ENCODE measurements around the gene NPHP1.
"Not testable (repeated sequence)": the region's sequence is repeated elsewhere in the genome, so short reads cannot be mapped to it uniquely, and the experiment has no call there.

NPHP1 gene

GRCh38 chr2:110101901-110102803, 102.7 kb downstream of the NPHP1 start:
- DNase-seq, result no peak

- DNase-seq, result peak; percentile 70
These were observed 103.5 kb downstream of the NPHP1 start for GRCh38 chr2:110101280-110101844.

DNA sequence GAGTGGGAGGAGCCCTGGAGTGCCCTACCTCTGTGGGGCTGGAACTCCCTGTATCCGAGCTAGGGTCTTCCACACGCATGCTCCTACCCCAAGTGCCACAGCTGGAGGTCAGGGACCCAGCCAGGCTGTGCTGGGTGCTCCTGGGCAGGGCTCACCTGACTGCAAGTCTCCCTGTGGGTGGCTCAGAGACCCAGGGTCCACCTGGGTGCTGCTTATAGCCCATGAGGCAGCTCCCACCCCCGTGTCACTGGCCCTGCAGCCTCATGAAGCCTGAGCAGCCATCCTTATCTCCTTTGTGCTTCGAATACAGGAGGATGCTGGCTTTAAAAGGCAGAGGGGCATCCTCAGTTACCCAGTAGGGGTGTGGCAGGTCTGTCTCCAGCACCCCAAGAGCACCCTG, 103.9 kb downstream of the NPHP1 start:
- not testable (repeated sequence) for DNase-seq

DNA sequence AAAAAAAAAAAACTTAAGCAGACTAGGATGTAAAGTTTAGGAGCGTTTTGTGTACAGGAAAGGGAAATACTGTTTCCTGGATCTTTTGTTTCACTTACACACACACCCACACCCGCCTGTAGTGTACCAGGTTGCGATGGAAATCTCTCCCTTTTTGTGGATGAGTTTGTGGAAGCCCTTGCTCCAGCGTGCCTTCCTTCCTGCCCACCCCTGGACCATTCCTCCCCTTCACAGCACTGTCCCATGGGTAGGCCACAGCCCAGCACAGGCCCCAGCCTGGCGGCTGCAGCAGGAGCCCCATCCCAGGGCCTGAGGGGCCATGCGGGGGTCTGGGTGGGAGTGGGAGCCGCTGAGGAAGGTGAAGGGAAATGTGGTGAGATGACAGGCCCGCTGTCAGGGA, 104.3 kb downstream of the NPHP1 start:
- DNase-seq, result no peak

DNA sequence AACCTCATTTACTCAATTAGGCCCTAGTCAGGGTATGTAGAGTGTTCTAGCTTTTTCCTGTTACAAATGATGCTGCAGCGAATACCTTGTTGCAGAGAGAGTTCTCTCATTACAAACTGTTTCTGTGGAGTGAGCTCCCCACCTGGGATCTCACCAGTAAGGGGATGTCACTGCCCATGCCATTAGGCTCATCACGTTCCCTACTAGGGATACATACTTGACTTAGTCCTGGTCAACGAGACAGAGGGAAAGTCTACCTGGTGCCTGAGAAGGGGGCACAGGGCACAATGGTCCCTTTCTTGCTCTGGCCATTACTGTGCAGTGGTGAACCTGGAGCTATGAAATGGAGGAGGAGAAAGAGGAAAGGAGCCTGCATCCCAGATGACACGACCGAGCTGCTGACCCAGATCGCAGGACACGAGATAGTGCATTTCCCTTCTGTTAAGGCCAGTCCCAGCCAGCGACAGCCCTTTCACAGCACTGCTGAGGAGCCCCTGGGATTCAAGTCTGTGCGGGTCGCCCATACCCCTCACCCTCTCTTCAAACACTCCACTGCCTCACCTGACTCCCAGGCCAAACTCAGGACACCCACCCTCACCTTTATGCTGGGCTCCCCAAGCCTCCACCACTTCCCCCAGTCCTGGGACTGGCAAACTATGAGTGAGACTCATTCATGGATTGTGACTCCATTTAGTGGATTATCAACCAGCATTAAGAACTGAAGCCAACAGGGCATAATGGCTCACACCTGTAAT, 105.2 kb downstream of the NPHP1 start:
- DNase-seq, result no peak

- no peak for DNase-seq
These were observed 105.8 kb downstream of the NPHP1 start for GRCh38 chr2:110099038-110099425.

DNA sequence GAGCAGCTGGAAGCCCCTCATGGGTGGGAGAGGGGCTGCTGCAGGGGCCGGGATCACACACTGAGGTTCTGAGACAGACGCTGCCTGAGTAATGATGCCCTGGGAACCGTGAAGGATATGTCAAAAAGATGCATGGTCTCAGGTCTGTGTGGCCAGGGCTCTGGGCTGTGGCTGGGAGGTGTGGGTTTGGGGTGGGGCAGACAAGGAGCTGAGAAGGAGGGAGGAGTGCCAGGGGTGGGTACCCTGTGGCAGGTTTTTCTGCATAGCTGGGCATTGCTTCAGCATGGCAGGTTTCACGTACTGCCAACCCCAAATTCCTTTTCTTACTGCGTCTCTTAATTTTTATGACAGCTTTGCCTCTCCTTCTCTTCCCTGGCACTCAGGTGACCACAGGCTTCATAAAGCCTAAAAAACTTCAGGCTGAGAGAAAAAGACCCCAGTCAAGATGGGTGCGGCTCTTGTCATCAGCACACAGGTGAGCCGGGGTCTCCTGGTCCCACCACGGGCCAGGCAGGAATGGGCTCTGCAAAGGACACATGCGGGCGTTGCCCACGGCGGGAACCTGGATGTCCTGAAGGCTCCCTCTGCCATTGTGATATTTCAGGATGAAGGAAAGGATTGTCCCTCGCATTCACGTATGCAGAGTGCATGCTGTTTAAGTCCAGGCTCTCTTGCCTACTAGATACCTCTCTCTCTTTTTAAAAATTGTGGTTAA, 107.2 kb downstream of the NPHP1 start:
- DNase-seq, result no peak

GRCh38 chr2:110095994-110096633, 108.7 kb downstream of the NPHP1 start:
- DNase-seq, result no peak

- not testable (repeated sequence) for DNase-seq
These were observed 109.8 kb downstream of the NPHP1 start for GRCh38 chr2:110094884-110095534.

DNA sequence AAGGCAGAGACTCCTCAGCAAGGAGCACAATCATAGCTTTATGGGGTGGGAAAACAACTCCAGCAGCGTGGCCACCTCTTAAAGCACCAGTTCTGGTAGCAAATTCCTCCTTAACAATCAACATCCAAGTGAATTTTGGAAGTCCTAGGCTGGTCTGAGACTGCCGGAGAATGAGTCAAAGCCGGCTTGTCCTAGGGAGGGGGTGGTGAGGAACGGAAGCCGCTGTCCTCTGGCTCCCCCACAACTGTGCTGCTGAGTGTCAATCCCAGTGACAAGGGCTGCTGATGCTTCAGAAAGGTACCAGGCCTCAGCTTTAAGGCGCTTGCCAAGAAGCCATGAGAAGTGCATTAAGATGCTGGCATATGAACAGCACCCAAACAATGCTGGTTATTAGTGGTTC, 110.9 kb downstream of the NPHP1 start:
- DNase-seq, result not testable (repeated sequence)

DNA sequence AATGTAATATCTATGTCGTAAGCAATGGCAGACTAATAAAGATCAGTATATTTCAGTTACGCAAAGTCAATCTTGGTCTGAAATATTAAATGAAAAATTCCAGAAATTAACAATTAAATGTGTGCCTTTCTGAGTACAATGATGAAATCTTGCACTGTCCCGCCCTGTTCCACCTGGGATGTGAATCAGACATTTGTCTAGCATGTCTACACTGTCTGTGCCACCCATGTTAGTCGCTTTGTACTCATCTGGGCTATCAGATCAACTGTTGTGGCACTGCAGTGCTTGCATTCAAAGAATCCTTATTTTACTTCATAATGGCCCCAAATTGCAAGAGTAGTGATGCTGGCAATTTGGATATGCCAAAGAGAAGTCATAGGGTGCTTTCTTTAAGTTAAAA, 114.6 kb downstream of the NPHP1 start:
- DNase-seq, result not testable (repeated sequence)

- not testable (repeated sequence) for DNase-seq
These were observed 121.1 kb downstream of the NPHP1 start for GRCh38 chr2:110083757-110084156.

- not testable (repeated sequence) for DNase-seq
These were observed 121.7 kb downstream of the NPHP1 start for GRCh38 chr2:110083162-110083561.

- DNase-seq, result not testable (repeated sequence)
These were observed 126.7 kb downstream of the NPHP1 start for GRCh38 chr2:110078104-110078503.

DNA sequence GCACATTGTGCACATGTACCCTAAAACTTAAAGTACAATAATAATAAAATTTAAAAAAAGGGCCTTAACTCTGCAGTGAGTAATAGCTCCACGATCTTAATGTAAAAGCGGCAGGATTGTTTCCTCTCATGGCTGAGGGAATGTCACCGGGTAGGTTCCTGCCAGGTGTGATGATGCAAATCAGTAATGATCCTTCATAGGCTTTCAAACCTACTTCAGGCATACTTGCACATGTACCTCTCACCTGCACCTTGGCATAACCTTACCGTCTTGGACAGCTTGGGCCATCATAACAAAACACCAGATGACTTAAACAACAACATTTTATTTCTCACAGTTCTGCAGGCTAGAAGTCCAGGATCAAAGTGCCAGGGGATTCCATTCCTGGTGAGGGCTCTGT, 128.9 kb downstream of the NPHP1 start:
- not testable (repeated sequence) for DNase-seq
